Measurements from ENCODE around the gene PATJ. TPM values are rescaled to one million over a fixed set of nuclear protein-coding genes. Genes with fewer than 3 reads are reported as not detected.
"Not testable (repeated sequence)": the region's sequence is repeated elsewhere in the genome, so short reads cannot be mapped to it uniquely, and the experiment has no call there.

PATJ gene
- polyA plus RNA-seq, 2 donors: 17.2 to 28.6 TPM

DNA sequence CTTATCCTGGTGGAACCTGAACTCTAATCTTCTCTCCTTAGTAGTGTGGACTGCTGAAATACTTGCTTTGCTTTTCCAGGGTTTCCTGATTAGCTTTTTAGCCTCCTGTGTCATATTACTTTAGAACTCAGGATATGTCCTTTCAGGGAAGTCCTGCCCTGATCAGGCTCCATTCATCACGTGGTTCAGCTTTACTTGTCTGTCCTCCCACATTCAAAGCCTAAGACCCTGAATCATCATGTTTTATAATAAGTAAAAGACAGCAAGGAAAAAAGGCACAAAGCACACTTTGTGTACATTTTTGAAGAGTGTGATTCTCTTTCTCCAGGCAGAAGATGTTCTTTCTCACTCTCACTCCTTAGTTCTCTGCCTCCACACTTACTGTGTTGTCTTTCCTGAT lies 70.6 kb downstream of the PATJ start:
- Histone ChIP-seq H3K36me3 (ENCODE audit: control insufficient read depth in 2 of 2, insufficient read depth in 2 of 2, low read length in 1 of 2) (peaks cover 0 to 5% of the 10 kb centered on the region in 2 donors), H3K4me1 (ENCODE audit: control insufficient read depth in 2 of 2, insufficient read depth in 2 of 2, low read length in 1 of 2) (no peaks in the 10 kb centered on the region), H3K9me3 (ENCODE audit: control insufficient read depth in 2 of 2, insufficient read depth in 1 of 2, low read depth in 1 of 2, low read length in 1 of 2) (no peaks in the 10 kb centered on the region), H3K27ac (ENCODE audit: low read depth in 2 of 2, low read length in 1 of 2) (no peak overlapping the region), H3K27me3 (ENCODE audit: control insufficient read depth in 1 of 2, insufficient read depth in 2 of 2, low read length in 2 of 2) (no peaks in the 10 kb centered on the region), H3K4me3 (ENCODE audit: low read depth in 1 of 2, low read length in 2 of 2) (no peak overlapping the region)
- 59 to 63% methylated on average over 1 of the region's 1 CpG for WGBS, 2 donors

GRCh38 chr1:61816191-61816590 lies 73.9 kb downstream of the PATJ start:
- H3K27me3 ChIP-seq (ENCODE audit: control insufficient read depth in 1 of 2, insufficient read depth in 2 of 2, low read length in 2 of 2): no peaks in the 10 kb centered on the region
- no peak overlapping the region for H3K4me3 ChIP-seq (ENCODE audit: low read depth in 1 of 2, low read length in 2 of 2)
- peaks cover 0 to 12% of the 10 kb centered on the region in 2 donors for H3K36me3 ChIP-seq (ENCODE audit: control insufficient read depth in 2 of 2, insufficient read depth in 2 of 2, low read length in 1 of 2)
- 90 to 97% methylated on average over 3 of the region's 3 CpGs for WGBS, 2 donors
- no peaks in the 10 kb centered on the region for H3K4me1 ChIP-seq (ENCODE audit: control insufficient read depth in 2 of 2, insufficient read depth in 2 of 2, low read length in 1 of 2)
- H3K9me3 ChIP-seq (ENCODE audit: control insufficient read depth in 2 of 2, insufficient read depth in 1 of 2, low read depth in 1 of 2, low read length in 1 of 2): no peaks in the 10 kb centered on the region
- no peak overlapping the region for H3K27ac ChIP-seq (ENCODE audit: low read depth in 2 of 2, low read length in 1 of 2)

DNA sequence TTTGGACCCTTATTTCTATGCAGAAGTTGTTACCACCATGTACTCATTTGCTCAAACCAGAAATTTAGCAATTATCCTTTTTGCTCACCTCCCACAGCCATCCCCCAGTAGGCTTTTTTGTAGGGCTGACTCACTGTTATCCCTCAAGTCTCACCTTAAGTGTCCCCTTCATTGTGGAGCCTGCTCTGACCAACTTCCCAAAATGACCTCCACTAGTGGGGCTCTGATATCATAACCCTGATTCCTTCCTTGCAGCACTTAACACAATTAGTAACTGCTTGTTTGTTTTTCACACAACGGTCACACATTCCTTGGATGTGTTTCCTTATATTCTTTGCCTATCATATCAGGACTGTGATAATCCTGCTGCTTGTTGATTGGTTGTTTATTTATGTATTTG lies 76.7 kb downstream of the PATJ start:
- Histone ChIP-seq H3K27ac (ENCODE audit: low read depth in 2 of 2, low read length in 1 of 2) (no peak overlapping the region), H3K27me3 (ENCODE audit: control insufficient read depth in 1 of 2, insufficient read depth in 2 of 2, low read length in 2 of 2) (no peaks in the 10 kb centered on the region), H3K4me1 (ENCODE audit: control insufficient read depth in 2 of 2, insufficient read depth in 2 of 2, low read length in 1 of 2) (no peaks in the 10 kb centered on the region), H3K9me3 (ENCODE audit: control insufficient read depth in 2 of 2, insufficient read depth in 1 of 2, low read depth in 1 of 2, low read length in 1 of 2) (no peaks in the 10 kb centered on the region), H3K4me3 (ENCODE audit: low read depth in 1 of 2, low read length in 2 of 2) (no peak overlapping the region), H3K36me3 (ENCODE audit: control insufficient read depth in 2 of 2, insufficient read depth in 2 of 2, low read length in 1 of 2) (peaks cover 5 to 14% of the 10 kb centered on the region in 2 donors)
- 72 to 86% methylated on average over 1 of the region's 1 CpG for WGBS, 2 donors

- H3K4me3 ChIP-seq (ENCODE audit: low read depth in 1 of 2, low read length in 2 of 2): no peak overlapping the region
- 98% methylated on average over 9 of the region's 9 CpGs for WGBS, 2 donors
- no peak overlapping the region for H3K27ac ChIP-seq (ENCODE audit: low read depth in 2 of 2, low read length in 1 of 2)
- peaks cover 5 to 15% of the 10 kb centered on the region in 2 donors for H3K36me3 ChIP-seq (ENCODE audit: control insufficient read depth in 2 of 2, insufficient read depth in 2 of 2, low read length in 1 of 2)
- no peaks in the 10 kb centered on the region for H3K4me1 ChIP-seq (ENCODE audit: control insufficient read depth in 2 of 2, insufficient read depth in 2 of 2, low read length in 1 of 2)
- no peaks in the 10 kb centered on the region for H3K27me3 ChIP-seq (ENCODE audit: control insufficient read depth in 1 of 2, insufficient read depth in 2 of 2, low read length in 2 of 2)
- H3K9me3 ChIP-seq (ENCODE audit: control insufficient read depth in 2 of 2, insufficient read depth in 1 of 2, low read depth in 1 of 2, low read length in 1 of 2): no peaks in the 10 kb centered on the region
Measured at GRCh38 chr1:61819421-61819820, 77.1 kb downstream of the PATJ start.

GRCh38 chr1:61825393-61825792 lies 83.1 kb downstream of the PATJ start:
- Histone ChIP-seq H3K4me1 (ENCODE audit: control insufficient read depth in 2 of 2, insufficient read depth in 2 of 2, low read length in 1 of 2) (no peaks in the 10 kb centered on the region), H3K36me3 (ENCODE audit: control insufficient read depth in 2 of 2, insufficient read depth in 2 of 2, low read length in 1 of 2) (peaks cover 5 to 11% of the 10 kb centered on the region in 2 donors), H3K4me3 (ENCODE audit: low read depth in 1 of 2, low read length in 2 of 2) (no peak overlapping the region), H3K27me3 (ENCODE audit: control insufficient read depth in 1 of 2, insufficient read depth in 2 of 2, low read length in 2 of 2) (no peaks in the 10 kb centered on the region), H3K27ac (ENCODE audit: low read depth in 2 of 2, low read length in 1 of 2) (no peak overlapping the region), H3K9me3 (ENCODE audit: control insufficient read depth in 2 of 2, insufficient read depth in 1 of 2, low read depth in 1 of 2, low read length in 1 of 2) (no peaks in the 10 kb centered on the region)
- WGBS, 2 donors: 54 to 63% methylated on average over 1 of the region's 1 CpG

- 68 to 76% methylated on average over 3 of the region's 3 CpGs for WGBS, 2 donors
- H3K27ac ChIP-seq (ENCODE audit: low read depth in 2 of 2, low read length in 1 of 2): no peak overlapping the region
- H3K4me1 ChIP-seq (ENCODE audit: control insufficient read depth in 2 of 2, insufficient read depth in 2 of 2, low read length in 1 of 2): no peaks in the 10 kb centered on the region
- H3K4me3 ChIP-seq (ENCODE audit: low read depth in 1 of 2, low read length in 2 of 2): no peak overlapping the region
- peaks cover 0 to 9% of the 10 kb centered on the region in 2 donors for H3K36me3 ChIP-seq (ENCODE audit: control insufficient read depth in 2 of 2, insufficient read depth in 2 of 2, low read length in 1 of 2)
- no peaks in the 10 kb centered on the region for H3K27me3 ChIP-seq (ENCODE audit: control insufficient read depth in 1 of 2, insufficient read depth in 2 of 2, low read length in 2 of 2)
- H3K9me3 ChIP-seq (ENCODE audit: control insufficient read depth in 2 of 2, insufficient read depth in 1 of 2, low read depth in 1 of 2, low read length in 1 of 2): no peaks in the 10 kb centered on the region
Measured at GRCh38 chr1:61828805-61829204, 86.5 kb downstream of the PATJ start.

GRCh38 chr1:61836649-61837048 lies 94.4 kb downstream of the PATJ start:
- Histone ChIP-seq H3K4me3 (ENCODE audit: low read depth in 1 of 2, low read length in 2 of 2) (no peak overlapping the region), H3K9me3 (ENCODE audit: control insufficient read depth in 2 of 2, insufficient read depth in 1 of 2, low read depth in 1 of 2, low read length in 1 of 2) (no peaks in the 10 kb centered on the region), H3K27me3 (ENCODE audit: control insufficient read depth in 1 of 2, insufficient read depth in 2 of 2, low read length in 2 of 2) (no peaks in the 10 kb centered on the region), H3K27ac (ENCODE audit: low read depth in 2 of 2, low read length in 1 of 2) (no peak overlapping the region), H3K36me3 (ENCODE audit: control insufficient read depth in 2 of 2, insufficient read depth in 2 of 2, low read length in 1 of 2) (peaks cover 0 to 2% of the 10 kb centered on the region in 2 donors), H3K4me1 (ENCODE audit: control insufficient read depth in 2 of 2, insufficient read depth in 2 of 2, low read length in 1 of 2) (no peaks in the 10 kb centered on the region)
- 60 to 73% methylated on average over 3 of the region's 3 CpGs for WGBS, 2 donors

DNA sequence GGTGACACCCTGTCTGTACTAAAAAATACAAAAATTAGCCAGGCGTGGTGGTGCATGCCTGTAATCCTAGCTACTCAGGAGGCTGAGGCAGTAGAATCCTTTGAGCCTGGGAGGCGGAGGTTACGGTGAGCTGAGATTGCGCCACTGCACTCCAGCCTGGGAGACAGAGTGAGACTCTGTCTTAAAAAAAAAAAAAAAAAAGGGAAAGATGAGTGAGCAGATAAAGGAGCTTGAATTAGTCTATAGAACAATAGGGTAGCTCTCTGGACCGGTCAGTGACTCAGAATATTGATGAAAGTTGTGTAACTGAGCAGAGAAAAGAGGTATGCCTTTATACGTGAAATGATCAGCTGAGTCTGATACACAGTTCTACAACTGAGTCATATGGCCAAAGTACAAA lies 95.3 kb downstream of the PATJ start:
- WGBS, 2 donors: 77 to 88% methylated on average over 6 of the region's 6 CpGs
- not testable (repeated sequence) for H3K27me3 ChIP-seq (ENCODE audit: control insufficient read depth in 1 of 2, insufficient read depth in 2 of 2, low read length in 2 of 2); H3K4me1 ChIP-seq (ENCODE audit: control insufficient read depth in 2 of 2, insufficient read depth in 2 of 2, low read length in 1 of 2); H3K4me3 ChIP-seq (ENCODE audit: low read depth in 1 of 2, low read length in 2 of 2); H3K9me3 ChIP-seq (ENCODE audit: control insufficient read depth in 2 of 2, insufficient read depth in 1 of 2, low read depth in 1 of 2, low read length in 1 of 2); H3K36me3 ChIP-seq (ENCODE audit: control insufficient read depth in 2 of 2, insufficient read depth in 2 of 2, low read length in 1 of 2); H3K27ac ChIP-seq (ENCODE audit: low read depth in 2 of 2, low read length in 1 of 2)

DNA sequence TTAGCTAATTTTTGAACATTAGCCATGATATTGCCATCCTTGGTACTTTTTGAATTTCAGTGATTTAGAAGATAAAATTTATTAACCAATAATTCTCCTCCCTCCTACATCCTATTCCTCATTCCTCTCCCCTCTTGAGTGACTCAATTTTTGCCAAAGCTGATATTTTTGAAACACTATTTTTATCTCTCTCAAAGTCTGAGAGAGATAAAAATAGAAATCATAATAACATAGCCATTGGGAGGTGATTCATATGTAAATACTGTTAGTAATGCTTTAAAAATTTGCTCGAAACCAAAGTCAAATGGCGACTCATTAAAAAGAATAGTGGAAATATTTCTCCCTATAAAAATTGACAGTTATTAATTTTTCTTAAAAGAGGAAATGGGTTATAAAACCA lies 97.4 kb downstream of the PATJ start:
- Histone ChIP-seq H3K9me3 (ENCODE audit: control insufficient read depth in 2 of 2, insufficient read depth in 1 of 2, low read depth in 1 of 2, low read length in 1 of 2) (no peaks in the 10 kb centered on the region), H3K27ac (ENCODE audit: low read depth in 2 of 2, low read length in 1 of 2) (no peak overlapping the region), H3K27me3 (ENCODE audit: control insufficient read depth in 1 of 2, insufficient read depth in 2 of 2, low read length in 2 of 2) (no peaks in the 10 kb centered on the region), H3K36me3 (ENCODE audit: control insufficient read depth in 2 of 2, insufficient read depth in 2 of 2, low read length in 1 of 2) (peaks cover 0 to 2% of the 10 kb centered on the region in 2 donors), H3K4me3 (ENCODE audit: low read depth in 1 of 2, low read length in 2 of 2) (no peak overlapping the region), H3K4me1 (ENCODE audit: control insufficient read depth in 2 of 2, insufficient read depth in 2 of 2, low read length in 1 of 2) (no peaks in the 10 kb centered on the region)
- WGBS, 2 donors: 42 to 70% methylated on average over 2 of the region's 2 CpGs

DNA sequence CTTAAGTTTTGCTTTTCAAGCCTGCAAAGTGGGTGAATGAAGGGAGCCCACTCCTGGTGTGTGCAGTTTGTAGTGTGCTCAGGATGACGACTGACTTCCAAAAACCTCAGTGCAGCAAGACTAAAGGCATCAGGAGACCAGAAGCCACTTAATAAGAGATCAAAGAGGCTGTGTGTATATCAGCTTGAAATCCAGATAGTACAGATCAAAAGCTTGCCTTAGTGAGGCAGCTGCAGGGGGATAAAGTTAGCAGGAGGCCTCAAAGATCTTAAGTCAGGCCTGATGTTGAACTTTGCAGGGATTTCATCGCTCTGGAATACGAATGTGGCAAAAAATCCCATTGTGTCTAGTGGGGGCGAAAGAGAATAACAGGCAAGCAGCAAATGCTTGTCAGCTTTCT lies 99.8 kb downstream of the PATJ start:
- 84% methylated on average over 4 of the region's 4 CpGs for WGBS, 2 donors
- Histone ChIP-seq H3K27ac (ENCODE audit: low read depth in 2 of 2, low read length in 1 of 2) (no peak overlapping the region), H3K4me3 (ENCODE audit: low read depth in 1 of 2, low read length in 2 of 2) (no peak overlapping the region), H3K9me3 (ENCODE audit: control insufficient read depth in 2 of 2, insufficient read depth in 1 of 2, low read depth in 1 of 2, low read length in 1 of 2) (no peaks in the 10 kb centered on the region), H3K4me1 (ENCODE audit: control insufficient read depth in 2 of 2, insufficient read depth in 2 of 2, low read length in 1 of 2) (no peaks in the 10 kb centered on the region), H3K27me3 (ENCODE audit: control insufficient read depth in 1 of 2, insufficient read depth in 2 of 2, low read length in 2 of 2) (no peaks in the 10 kb centered on the region), H3K36me3 (ENCODE audit: control insufficient read depth in 2 of 2, insufficient read depth in 2 of 2, low read length in 1 of 2) (peaks cover 2 to 3% of the 10 kb centered on the region in 2 donors)
